Posterior vena cava (tissue), 2 donors: ENCODE results near the gene POGLUT3. TPM values are rescaled to one million over a fixed set of nuclear protein-coding genes. Genes with fewer than 3 reads are reported as not detected.

ENCODE experiments used
- DNase-seq: peaks from one replicate; pipeline ENCODE4 v3.0.0-alpha.2; 2020; ENCODE audit warnings: low spot score
- intact Hi-C, 2 donors: fragments of 100-400 bp; cut with DNase I; formaldehyde crosslinking; loops; one replicate each; pipeline versions ENCODE4 v1.14.1 to v1.14.2; 2022 to 2023
- total RNA-seq, 2 donors: library from RNA; stranded (reverse); fragmentation: NEBNext Ultra II Directional; extraction: Animal tissue kit (Norgen Biotek cat#: 25700); gene quantifications; one replicate each; pipeline ENCODE4 v1.2.1, GENCODE V29; 2021
- donor health status: DM: yes; HTN: yes; CAD: no.
- donor health status: DM: yes; HTN: yes; CAD: no.

The POGLUT3 gene
- total RNA-seq, 2 donors from 2014 or later: 55.5 to 59.8 TPM

- DNase-seq: no peak
- intact Hi-C loops: no loop called here
These were observed 10.7 kb upstream of the POGLUT3 start for GRCh38 chr11:108508653-108509593.

GRCh38 chr11:108501396-108501795 lies 3.2 kb upstream of the POGLUT3 start:
- intact Hi-C loops: no loop called here
- DNase-seq: no peak

DNA sequence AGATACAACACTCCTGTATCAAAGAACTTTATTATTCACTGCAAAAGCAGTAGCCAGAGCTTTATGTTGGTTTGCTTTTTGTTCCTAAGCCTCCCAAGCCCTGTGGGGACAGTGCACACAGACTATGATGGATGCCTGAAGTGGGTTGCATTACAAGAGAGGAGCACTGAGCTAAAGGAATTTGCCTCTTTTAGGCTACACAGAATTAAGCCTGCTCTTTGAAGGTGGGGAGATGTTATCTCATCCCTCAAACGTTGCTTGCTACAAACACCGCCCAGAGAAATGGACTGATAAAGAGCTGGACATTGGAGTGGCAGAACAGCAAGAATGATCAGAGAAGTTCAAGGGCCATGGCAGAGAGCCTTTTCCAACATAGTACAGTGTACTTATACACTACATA lies 2.5 kb upstream of the POGLUT3 start:
- no peak for DNase-seq
- intact Hi-C loops: no loop called here

DNA sequence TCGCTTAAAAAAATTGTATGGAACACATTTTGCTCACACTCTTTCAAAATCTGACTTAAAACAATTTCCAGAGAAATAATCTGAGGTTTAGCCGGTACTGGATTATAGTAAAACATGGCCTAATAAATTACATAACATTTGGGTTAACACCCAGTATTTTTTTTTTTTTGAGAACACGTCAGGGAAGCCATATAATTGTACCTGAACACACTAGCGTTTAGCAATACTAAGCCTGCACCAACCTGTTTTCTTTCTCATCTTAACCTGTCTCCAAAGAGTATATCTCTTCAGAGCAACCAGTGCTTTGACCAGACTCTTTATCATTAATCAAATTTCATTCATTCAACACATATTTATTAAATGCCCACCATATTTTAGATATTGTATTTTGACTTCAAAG lies 2.0 kb upstream of the POGLUT3 start:
- intact Hi-C loops: no loop called here
- DNase-seq: no peak

DNA sequence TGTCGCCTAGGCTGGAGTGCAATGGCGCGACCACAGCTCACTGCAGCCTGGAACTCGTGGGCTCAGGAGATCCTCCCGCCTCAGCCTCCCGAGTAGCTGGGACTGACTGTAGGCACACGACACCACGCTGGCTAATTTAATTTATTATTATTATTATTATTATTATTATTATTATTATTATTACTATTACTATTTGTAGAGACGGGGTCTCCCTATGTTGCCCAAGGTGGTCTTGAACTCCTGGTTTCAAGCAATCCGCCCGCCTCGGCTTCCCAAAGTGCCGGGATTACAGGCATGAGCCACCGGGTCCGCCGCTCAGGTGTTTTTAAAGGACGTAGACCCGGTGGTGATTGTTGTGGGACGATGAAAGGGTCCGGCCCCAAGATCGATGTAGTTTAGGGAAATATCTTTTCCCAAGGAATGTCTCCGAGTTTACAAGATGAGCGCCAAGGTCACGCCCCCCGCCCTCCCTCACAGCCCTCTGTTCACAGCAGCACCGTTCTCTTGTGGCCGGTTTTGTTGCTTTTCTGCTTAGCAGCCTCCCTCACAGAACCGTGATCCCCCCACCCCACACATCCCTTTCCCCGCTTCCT lies 728 bp upstream of the POGLUT3 start:
- no peak for DNase-seq
- intact Hi-C loops: no loop called here

DNA sequence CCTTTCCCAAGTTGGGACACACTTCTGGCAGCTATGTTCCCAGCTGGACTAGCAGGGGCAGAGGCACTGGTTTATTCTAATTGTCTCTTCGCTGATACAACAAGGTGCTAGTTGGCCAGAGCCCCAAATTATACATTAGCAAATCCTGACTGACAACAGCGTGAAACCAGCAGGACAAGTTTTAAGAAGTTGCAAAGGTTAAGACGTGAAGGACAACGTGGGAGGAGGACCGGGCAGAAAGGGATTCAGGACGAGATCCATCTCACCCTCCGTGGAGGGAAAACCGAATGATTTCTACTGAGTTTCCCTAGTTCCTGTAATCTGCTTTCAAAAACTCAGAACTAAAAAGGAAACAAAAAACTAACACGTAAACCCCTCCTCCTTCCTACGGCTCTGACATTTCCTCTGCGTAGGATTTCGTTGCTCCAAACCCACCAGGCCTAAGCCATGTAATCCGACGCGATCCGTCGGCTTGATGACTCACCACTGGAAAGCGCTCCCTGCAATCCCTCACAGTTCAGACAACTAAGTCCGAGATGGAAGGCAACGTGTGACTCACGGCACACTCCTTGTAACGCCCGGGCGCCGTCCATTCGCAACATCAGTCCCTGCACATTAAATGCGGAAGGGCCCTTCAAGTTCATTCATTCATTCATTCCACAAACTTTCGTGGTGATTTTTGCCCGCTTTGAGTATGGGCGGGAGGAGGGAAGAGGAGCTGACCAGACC lies 703 bp downstream of the POGLUT3 start:
- intact Hi-C loops: no loop called here
- peak; percentile 97 for DNase-seq

DNA sequence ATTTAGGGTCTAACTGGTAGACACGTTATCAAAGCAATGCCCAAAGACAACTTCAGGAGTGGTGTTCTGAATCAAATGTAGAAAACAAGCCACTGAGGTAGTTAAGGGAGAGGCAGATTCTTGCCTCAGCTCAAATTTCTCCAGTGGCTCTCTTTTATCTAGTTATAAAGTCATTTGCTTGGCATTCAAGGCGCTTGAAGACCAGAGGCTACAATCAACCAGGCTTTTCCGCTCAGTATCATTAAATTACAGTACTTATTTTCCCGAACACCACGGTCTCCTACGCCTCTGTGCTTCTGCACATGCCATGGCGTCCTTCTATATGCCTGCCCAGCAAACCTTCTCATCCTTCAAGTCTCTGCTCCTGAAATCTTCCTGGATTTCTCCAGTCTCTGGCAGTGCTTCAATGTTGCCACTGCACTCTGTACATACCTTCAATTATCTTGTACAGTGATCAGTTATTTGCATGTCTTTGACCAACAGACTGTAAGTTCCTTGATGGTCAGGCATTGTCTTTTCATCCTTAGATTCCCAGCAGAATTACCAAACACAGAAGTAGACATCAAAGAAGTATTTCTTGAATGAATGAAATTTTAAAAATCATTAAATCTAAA lies 1.4 kb downstream of the POGLUT3 start:
- no peak for DNase-seq
- intact Hi-C loops: no loop called here

DNA sequence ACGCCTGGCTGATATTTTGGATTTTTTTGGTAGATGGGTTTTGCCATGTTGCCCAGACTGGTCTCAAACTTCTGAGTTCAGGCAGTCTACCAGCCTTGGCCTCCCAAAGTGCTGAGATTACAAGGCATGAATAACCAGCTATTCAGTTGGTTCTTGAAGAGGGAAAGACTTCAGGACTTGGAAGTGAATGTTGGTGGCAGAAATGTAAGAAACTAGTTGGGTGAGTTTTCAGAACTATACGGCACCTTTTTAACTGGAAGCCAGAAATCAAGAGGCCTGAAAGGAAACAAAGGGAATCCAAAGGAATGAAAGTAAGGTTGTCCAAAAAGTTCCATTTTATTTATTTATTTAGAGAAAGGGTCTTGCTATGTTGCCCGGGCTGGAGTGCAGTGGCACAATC lies 2.9 kb downstream of the POGLUT3 start:
- intact Hi-C loops: no loop called here
- no peak for DNase-seq

DNA sequence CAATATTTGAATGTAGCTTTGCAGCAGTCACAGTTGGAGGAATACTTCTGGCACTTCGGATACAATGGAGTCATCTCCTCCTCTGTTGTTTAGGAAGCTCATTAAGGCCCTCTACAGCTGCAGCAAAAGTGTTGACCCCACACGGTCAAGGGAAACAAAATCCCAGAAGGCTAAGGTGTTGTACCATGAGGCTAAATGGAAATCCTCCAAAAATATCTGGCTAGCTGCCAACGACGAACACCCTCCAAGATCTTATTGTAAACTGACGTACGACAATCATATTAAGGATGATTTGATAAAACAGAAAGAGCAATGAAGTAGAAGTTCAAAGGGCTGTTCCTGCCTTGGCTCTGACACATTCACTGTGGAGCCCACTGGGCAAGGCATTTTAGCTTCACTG lies 4.0 kb downstream of the POGLUT3 start:
- intact Hi-C loops: no loop called here
- DNase-seq: no peak

GRCh38 chr11:108491936-108492335 lies 6.2 kb downstream of the POGLUT3 start:
- intact Hi-C loops: no loop called here

GRCh38 chr11:108486828-108487227 lies 11.4 kb downstream of the POGLUT3 start:
- no peak for DNase-seq
- intact Hi-C loops: no loop called here

More at GRCh38 chr11:108491936-108492335, 6.2 kb downstream of the POGLUT3 start:
- no peak for DNase-seq

DNA sequence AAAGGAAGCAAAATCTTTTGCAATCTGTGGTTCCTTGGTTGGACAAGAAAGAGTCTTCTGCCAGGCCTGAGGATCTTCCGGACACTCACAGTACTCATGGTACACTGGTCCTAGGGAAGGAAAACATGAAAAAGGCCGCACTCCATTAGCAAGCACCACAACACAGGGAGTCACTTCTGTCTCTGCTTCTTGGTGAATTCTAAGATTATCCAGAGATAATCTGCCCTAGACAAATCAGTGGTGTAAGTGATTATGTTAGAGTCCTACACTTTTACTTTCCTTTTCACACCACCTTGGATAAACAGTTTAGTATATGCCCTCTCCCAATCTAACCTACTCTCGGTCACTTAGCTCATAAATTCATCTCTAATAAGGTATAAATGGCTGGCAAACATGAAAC lies 11.9 kb downstream of the POGLUT3 start:
- intact Hi-C loops: no loop called here
- no peak for DNase-seq

GRCh38 chr11:108483163-108483562 lies 15.0 kb downstream of the POGLUT3 start:
- intact Hi-C loops: no loop called here
- no peak for DNase-seq

GRCh38 chr11:108474664-108475463 lies 23.3 kb downstream of the POGLUT3 start:
- DNase-seq: no peak

GRCh38 chr11:108472681-108473080 lies 25.5 kb downstream of the POGLUT3 start:
- no peak for DNase-seq
- intact Hi-C loops: no loop called here

More at GRCh38 chr11:108474664-108475463, 23.3 kb downstream of the POGLUT3 start:
- intact Hi-C loops: no loop called here

- DNase-seq: no peak
- intact Hi-C loops: loop anchor here in 1 of 2 donors (10.0 kb wide), 1 partner anchor 414 kb away; no protein-coding TSS in a partner anchor
These were observed 29.7 kb downstream of the POGLUT3 start for GRCh38 chr11:108468478-108468864.

GRCh38 chr11:108467091-108467823 lies 30.9 kb downstream of the POGLUT3 start, which contains the start of gene C11orf65:
Gene C11orf65, minus strand, starts transcription at chr11:108467529. Its CDS starts 5,970 bp downstream, at chr11:108461559.
- intact Hi-C loops: loop anchor here in 1 of 2 donors (10.0 kb wide), 1 partner anchor 412 kb away; no protein-coding TSS in a partner anchor

DNA sequence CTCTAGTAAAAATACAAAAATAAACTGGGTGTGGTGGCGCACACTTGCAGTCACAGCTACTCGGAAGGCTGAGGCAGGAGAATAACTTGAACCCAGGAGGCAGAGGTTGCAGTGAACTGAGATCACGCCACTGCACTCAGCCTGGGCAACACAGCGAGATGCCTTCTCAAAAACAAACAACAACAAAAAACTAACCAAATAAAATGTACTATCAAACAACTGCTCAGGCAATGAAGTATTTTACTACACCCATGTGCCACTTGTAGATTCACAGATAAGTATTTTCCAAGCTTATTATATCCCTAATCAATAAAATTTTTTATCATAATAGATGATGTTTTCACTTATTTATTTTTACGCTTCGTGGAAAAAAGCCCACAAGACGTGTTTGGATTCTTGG lies 31.8 kb downstream of the POGLUT3 start:
- no peak for DNase-seq
- intact Hi-C loops: loop anchor here in 1 of 2 donors (10.0 kb wide), 1 partner anchor 412 kb away; no protein-coding TSS in a partner anchor

More at GRCh38 chr11:108467091-108467823, 30.9 kb downstream of the POGLUT3 start, which contains the start of gene C11orf65:
- DNase-seq: peak; percentile 98
